ENCODE results near the gene CD177. TPM values are rescaled to one million over a fixed set of nuclear protein-coding genes. Genes with fewer than 3 reads are reported as not detected.

Gene CD177
- total RNA-seq, 2 experiments from 2014 or later, result not detected

- Mint-ChIP-seq H3K4me3 (no peak overlapping the region), H3K27ac (no peak overlapping the region), H3K9me3 (no peaks in the 10 kb centered on the region), H3K4me1 (ENCODE audit: low read depth) (no peaks in the 10 kb centered on the region), H3K36me3 (ENCODE audit: low read depth) (no peaks in the 10 kb centered on the region), H3K27me3 (ENCODE audit: low read depth) (no peaks in the 10 kb centered on the region)
- DNase-seq, result no peak
- CTCF ChIA-PET, result no interaction called here
- intact Hi-C loops (cut with micrococcal nuclease), result no loop called here
Measured at GRCh38 chr19:43406297-43406696, 52.8 kb downstream of the CD177 start.

GRCh38 chr19:43407416-43408005 lies 54.0 kb downstream of the CD177 start:
- Mint-ChIP-seq H3K27ac (no peak overlapping the region), H3K36me3 (ENCODE audit: low read depth) (no peaks in the 10 kb centered on the region), H3K27me3 (ENCODE audit: low read depth) (no peaks in the 10 kb centered on the region), H3K4me3 (no peak overlapping the region), H3K4me1 (ENCODE audit: low read depth) (no peaks in the 10 kb centered on the region), H3K9me3 (no peaks in the 10 kb centered on the region)
- no peak for DNase-seq
- intact Hi-C loops (cut with micrococcal nuclease), result no loop called here
- CTCF ChIA-PET, result no interaction called here

- intact Hi-C loops (cut with micrococcal nuclease), result no loop called here
- no peaks in the 10 kb centered on the region for H3K9me3 Mint-ChIP-seq
- H3K4me1 Mint-ChIP-seq (ENCODE audit: low read depth), result no peaks in the 10 kb centered on the region
- H3K27ac Mint-ChIP-seq, result no peak overlapping the region
- no peaks in the 10 kb centered on the region for H3K36me3 Mint-ChIP-seq (ENCODE audit: low read depth)
- no peak overlapping the region for H3K4me3 Mint-ChIP-seq
- DNase-seq, result no peak
- CTCF ChIA-PET, result no interaction called here
- no peaks in the 10 kb centered on the region for H3K27me3 Mint-ChIP-seq (ENCODE audit: low read depth)
Measured at GRCh38 chr19:43408043-43408442, 54.6 kb downstream of the CD177 start.

- no peaks in the 10 kb centered on the region for H3K36me3 Mint-ChIP-seq (ENCODE audit: low read depth)
- no peaks in the 10 kb centered on the region for H3K9me3 Mint-ChIP-seq
- CTCF ChIA-PET, result no interaction called here
- no peaks in the 10 kb centered on the region for H3K27me3 Mint-ChIP-seq (ENCODE audit: low read depth)
- H3K27ac Mint-ChIP-seq, result no peak overlapping the region
- no peak overlapping the region for H3K4me3 Mint-ChIP-seq
- H3K4me1 Mint-ChIP-seq (ENCODE audit: low read depth), result no peaks in the 10 kb centered on the region
- intact Hi-C loops (cut with micrococcal nuclease), result no loop called here
- DNase-seq, result no peak
Measured at GRCh38 chr19:43409415-43409814, 55.9 kb downstream of the CD177 start.

- no peaks in the 10 kb centered on the region for H3K9me3 Mint-ChIP-seq
- CTCF ChIA-PET, result no interaction called here
- intact Hi-C loops (cut with micrococcal nuclease), result no loop called here
- no peak overlapping the region for H3K4me3 Mint-ChIP-seq
- H3K27me3 Mint-ChIP-seq (ENCODE audit: low read depth), result no peaks in the 10 kb centered on the region
- H3K4me1 Mint-ChIP-seq (ENCODE audit: low read depth), result no peaks in the 10 kb centered on the region
- no peak for DNase-seq
- no peak overlapping the region for H3K27ac Mint-ChIP-seq
- H3K36me3 Mint-ChIP-seq (ENCODE audit: low read depth), result no peaks in the 10 kb centered on the region
Measured at GRCh38 chr19:43412441-43412840, 59.0 kb downstream of the CD177 start.

Other genes starting within 250 kb of the CD177 start
- gene PSG5, start 167.2 kb upstream of the CD177 start, total RNA-seq, result not detected
- not detected for gene PSG4, start 148.0 kb upstream of the CD177 start, total RNA-seq
- gene PSG9, start 84.2 kb upstream of the CD177 start, total RNA-seq, result not detected
- gene TEX101, start 61.2 kb downstream of the CD177 start, total RNA-seq, result not detected
- gene LYPD3, start 111.9 kb downstream of the CD177 start, total RNA-seq, result 1 to 10 TPM; 1.5 to 1.6 TPM
- 10 to 100 TPM; 12.9 to 14.9 TPM for gene PHLDB3, start 151.1 kb downstream of the CD177 start, total RNA-seq
- 10 to 100 TPM; 62.1 to 64.4 TPM for gene ETHE1, start 173.5 kb downstream of the CD177 start, total RNA-seq
- 1 to 10 TPM; 3.1 to 5.2 TPM for gene ZNF575, start 179.5 kb downstream of the CD177 start, total RNA-seq
- gene XRCC1, start 221.8 kb downstream of the CD177 start, total RNA-seq, result 10 to 100 TPM; 33.7 to 34.5 TPM
- gene PINLYP, start 222.1 kb downstream of the CD177 start, total RNA-seq, result 1 to 10 TPM; 3.2 to 3.8 TPM
- gene IRGQ, start 242.4 kb downstream of the CD177 start, total RNA-seq, result 10 to 100 TPM; 17.2 to 18.7 TPM
- gene ZNF576, start 242.9 kb downstream of the CD177 start, total RNA-seq, result 10 to 100 TPM; 11.6 to 11.7 TPM